Measurements from ENCODE around the gene MRPL14.

MRPL14 gene

DNA sequence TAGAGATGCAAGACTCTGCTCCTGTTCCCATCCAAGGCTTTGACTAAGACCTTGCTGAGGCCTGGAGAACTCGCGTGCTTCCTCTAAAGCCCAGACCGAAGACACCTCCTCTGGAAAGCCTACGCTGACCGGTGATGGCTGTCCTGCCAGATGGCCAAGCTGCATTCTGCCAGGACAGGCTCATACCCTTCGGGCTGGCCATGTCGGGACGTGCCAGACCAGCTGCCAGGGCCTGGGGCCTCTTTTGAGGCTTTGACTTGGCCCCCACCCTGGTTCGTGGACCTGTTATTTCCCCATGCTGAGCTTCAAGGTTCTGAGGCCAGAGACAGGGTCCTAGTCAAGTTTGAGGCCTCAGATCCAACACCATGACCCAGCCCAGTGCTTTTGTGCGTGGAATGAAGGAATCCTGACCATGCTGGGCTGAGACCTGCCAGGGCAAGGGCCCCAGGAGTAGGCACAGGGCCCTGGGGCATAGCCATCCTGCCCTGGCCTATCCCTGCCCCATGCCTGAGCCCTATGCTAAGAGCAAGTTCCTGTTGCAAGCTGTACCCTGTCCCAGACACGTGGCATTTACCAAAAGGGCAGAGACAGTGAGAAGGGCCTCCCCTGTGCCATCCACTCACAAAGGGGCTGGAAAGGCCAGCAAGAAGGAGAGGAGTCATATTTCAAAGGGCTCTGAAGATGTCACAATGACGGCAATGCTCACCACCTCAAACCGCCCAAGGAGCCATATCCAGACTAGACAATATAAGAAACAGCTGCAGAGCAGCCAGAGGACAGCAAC, 42.8 kb downstream of the MRPL14 start:
- in situ Hi-C loops (cut with HindIII; ENCODE audit: low sequenced_read_pairs): no loop called here

DNA sequence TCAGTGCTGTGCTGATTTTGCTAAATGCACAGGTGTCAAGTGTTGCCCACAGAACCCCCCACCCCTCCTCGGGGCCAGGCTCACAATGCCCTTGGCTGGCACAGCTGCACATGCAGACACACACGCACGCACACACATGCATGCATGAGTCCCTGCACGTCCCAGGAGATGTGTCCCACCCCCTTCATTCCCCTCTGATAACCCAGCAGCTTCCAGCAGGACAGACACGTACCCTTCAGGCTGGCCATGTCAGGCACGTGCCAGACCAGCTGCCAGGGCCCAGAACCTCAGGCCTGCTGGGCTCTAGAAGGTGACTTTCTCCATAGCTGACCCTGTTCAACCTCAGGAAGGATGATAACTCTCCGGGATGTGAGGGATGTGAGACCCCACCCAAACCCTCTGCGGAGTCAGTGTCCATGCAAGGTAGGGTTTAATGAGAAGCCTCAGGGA, 44.4 kb downstream of the MRPL14 start:
- in situ Hi-C loops (cut with HindIII; ENCODE audit: low sequenced_read_pairs): no loop called here

DNA sequence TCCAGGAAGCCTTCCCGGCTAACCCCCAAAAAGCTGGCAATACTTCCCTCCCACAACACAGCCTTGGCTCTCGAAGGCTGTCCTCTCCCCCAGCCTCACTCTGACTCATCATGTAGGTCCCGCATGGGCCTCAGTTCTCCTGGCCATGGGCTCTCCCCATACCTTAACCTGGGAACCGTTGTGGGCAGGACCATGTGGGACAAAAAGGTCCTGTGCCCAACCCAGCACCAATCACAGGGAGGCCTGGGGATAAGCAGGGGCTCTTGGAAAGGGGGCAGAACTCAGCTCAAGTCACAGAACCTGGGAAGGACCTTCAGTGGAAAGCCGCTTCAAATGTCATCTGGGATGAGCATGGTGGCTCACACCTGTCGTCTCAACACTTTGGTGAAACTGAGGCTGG, 45.5 kb downstream of the MRPL14 start:
- in situ Hi-C loops (cut with HindIII; ENCODE audit: low sequenced_read_pairs): no loop called here

DNA sequence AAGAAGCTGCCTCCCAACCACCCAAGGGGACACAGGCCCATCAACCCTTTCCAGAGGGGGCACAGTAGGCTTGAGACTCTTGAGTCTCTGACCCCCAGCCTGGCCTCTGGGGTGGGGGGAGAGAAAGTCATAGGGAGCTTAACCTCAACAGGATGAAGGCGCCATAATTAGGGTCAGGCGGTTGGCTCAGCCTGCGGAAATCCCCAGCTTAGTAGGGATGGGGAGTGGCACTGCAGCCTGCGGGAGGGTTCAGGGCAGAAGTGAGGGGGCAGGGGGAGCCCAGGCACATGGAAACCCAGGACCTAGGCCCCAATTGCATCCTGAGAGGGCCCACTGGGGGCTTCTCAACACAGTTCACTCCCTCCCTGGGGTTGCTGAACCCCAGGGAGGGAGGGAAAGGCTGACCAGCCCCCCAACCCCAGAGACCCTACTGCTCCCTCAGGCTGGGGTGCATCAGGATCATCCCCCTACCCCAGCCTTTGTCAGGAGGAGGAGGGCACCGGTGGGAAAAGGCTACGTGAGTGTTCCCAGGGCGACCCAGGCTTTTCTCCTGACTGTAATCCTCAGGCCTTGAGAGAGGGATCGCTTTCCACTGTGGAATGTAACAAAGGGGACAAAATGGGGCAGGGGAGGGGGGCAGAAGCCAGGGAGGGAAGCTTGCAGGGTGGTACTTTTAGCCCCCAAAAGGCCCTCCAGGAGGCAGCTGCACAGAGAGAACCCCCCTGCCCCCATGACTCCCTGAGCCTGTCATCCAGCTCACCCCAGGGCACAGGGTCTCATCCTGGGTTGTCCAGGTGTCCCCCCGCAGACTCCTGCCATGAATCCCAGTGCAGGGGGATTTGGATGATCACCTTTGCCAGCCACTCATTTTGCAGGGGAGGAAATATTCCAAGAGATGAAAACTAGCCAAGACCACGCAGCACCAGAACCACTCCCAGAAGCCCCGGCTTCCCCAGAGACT, 46.4 kb downstream of the MRPL14 start:
- in situ Hi-C loops (cut with HindIII; ENCODE audit: low sequenced_read_pairs): no loop called here

GRCh38 chr6:44079672-44080071, 47.6 kb downstream of the MRPL14 start:
- in situ Hi-C loops (cut with HindIII; ENCODE audit: low sequenced_read_pairs): no loop called here

- in situ Hi-C loops (cut with HindIII; ENCODE audit: low sequenced_read_pairs): no loop called here
These were observed 48.2 kb downstream of the MRPL14 start for GRCh38 chr6:44078827-44079671.

DNA sequence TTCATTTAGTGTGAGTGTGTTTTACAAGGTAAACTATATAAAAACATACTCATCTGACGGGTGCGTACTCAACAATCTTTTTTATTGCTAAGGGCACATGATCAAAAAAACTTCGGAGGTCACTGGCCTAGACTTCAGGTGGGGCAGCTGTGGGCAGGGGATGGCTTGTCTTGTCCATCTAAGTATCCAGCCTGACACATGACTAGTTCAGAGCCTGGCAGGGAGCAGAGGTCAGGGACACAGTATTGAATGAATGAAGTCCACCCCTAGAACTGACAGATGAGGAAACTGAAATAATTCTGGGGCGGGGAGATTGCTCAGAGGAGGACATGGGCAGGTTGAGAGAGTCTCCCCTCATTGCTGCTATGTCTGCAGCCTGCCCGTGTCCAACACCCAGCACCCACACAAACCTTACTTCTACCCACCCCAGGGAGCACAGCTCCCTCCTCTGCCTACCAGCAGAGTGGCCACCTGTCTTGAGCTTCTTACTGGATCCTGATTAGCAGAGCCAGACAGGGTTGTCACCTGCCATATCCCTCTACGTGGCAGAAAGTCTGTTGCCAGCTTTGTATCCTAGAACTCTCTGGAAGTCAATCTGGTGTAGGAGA, 48.9 kb downstream of the MRPL14 start:
- in situ Hi-C loops (cut with HindIII; ENCODE audit: low sequenced_read_pairs): no loop called here

DNA sequence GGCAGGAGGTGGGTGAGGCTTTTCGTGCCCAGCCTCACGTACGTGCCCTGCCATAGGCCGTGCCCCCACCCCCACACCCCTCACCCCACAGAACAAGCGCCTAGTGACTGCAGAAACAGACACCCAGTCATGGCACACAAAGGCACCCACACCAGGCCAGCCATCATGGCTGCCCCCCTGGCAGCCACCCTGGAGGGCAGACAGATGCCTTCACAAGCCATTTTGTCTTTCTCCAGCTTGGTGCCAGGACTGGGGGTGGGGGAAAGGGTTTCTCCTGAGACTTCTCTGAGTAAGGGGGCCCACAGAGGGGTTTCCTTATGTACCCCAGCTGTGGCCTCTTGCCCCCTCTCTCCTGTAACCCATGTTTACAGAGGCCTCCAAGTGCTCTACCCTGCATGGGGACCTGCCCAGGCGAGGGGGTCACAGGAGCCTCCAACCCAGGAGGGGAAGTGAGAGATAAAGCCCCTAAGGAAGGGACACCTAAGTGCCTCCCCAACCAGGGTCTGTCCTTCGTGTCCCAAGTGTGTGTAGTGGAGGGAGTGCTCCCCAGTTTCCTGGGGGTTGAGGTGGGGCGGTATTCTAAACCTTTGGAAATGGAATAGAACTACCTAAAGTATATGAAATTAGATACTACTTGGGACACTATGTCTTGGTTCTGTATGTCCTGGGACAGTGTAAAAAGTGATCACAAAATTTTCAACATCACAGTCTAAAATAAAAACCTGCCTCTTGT, 49.9 kb downstream of the MRPL14 start:
- in situ Hi-C loops (cut with HindIII; ENCODE audit: low sequenced_read_pairs): no loop called here

DNA sequence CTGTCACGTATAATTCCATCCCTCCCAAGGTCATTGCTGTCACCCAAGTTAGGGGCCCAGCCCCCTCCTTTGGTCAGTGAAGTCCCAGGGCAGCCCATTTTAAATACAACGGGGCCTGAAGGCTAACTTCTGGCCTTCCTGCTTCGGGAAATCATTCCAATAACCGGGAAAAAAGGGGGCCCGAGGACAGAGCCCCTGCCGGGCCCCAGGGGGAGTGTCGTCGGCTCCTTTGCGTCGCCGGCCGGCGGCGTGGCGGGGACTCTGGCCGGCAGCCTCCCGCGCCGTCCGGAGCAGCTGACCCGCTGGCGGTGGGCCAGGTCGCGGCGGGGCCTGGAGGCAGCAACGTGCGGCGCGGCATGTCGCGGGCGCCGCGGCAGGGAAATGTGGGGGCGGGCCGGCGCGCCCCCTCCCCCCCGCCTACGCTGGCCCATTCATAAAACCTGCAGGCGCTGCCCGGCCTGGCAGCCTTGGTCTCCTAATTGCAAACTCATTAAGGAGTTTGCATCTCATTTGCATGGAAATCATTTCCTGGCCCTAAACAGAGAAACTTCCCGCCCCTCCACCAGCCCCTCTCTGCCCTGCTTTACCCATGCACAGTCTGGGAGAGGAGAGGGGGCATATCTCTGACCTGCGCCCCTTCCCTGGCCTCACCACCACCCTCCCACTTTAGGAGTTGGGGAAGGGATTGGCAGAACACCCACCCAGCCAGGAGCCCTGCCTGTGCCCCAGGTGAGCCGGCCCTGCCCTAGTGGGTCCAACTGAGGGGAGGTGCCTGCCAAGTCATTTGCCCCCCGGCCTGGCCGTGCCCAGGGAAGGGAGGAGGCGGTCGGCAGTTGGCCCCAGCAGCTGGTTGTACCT, 50.7 kb downstream of the MRPL14 start:
- in situ Hi-C loops (cut with HindIII; ENCODE audit: low sequenced_read_pairs): no loop called here

DNA sequence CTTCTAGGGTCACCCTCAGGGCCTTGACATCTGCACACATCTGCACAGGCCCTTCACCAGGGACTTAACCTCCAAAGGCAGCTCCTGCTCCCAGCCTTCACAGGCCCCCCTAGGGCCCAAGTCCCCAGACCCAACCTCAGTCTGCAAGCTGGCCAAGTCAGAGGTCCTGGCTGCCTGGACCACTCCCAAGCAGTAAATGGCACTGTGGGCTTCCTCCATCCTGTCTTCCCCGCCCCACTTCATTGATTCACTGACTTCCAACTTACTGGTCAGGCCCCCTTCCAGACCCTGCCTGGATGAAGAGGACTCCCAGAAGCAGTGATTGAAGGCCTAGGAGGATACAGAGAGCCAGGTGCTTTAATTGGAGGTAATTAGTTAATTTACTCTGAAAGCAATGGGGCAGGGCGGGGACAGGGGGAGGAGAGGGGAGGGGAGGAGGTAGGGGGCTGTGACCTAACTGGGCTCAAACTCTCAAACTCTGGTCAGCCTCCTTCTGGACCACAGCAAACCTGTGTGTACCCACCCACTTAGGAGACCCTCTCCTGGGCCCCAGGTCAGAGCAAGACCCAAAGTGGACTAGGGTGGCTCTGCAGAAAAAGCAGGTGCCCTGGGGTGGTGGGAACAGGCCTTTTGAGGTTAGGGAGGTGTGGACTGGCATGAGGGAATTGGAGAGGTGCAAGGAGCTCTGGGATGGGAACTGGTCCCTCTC, 51.5 kb downstream of the MRPL14 start:
- in situ Hi-C loops (cut with HindIII; ENCODE audit: low sequenced_read_pairs): no loop called here

- in situ Hi-C loops (cut with HindIII; ENCODE audit: low sequenced_read_pairs): no loop called here
These were observed 52.2 kb downstream of the MRPL14 start for GRCh38 chr6:44074813-44075646.

GRCh38 chr6:44074439-44074812, 52.8 kb downstream of the MRPL14 start:
- in situ Hi-C loops (cut with HindIII; ENCODE audit: low sequenced_read_pairs): no loop called here

- in situ Hi-C loops (cut with HindIII; ENCODE audit: low sequenced_read_pairs): no loop called here
These were observed 53.4 kb downstream of the MRPL14 start for GRCh38 chr6:44073612-44074438.

- in situ Hi-C loops (cut with HindIII; ENCODE audit: low sequenced_read_pairs): no loop called here
These were observed 54.2 kb downstream of the MRPL14 start for GRCh38 chr6:44072959-44073611.

- in situ Hi-C loops (cut with HindIII; ENCODE audit: low sequenced_read_pairs): no loop called here
These were observed 54.7 kb downstream of the MRPL14 start for GRCh38 chr6:44072452-44072958.
